Activated naive CD8-positive, alpha-beta T cell (primary cell): ENCODE measurements around the gene KIAA0040.

Source experiments
- H3K27ac Mint-ChIP-seq: one replicate; pipeline ENCODE4 v1.8.0; 2021; ENCODE audit warnings: mixed read lengths
- H3K27me3 Mint-ChIP-seq: one replicate; pipeline ENCODE4 v1.8.0; 2021; ENCODE audit warnings: mixed read lengths
- H3K36me3 Mint-ChIP-seq: one replicate; pipeline ENCODE4 v1.8.0; 2021; ENCODE audit warnings: mixed read lengths
- H3K4me1 Mint-ChIP-seq: one replicate; pipeline ENCODE4 v1.8.0; 2021; ENCODE audit warnings: low read depth, mixed read lengths
- H3K4me3 Mint-ChIP-seq: one replicate; pipeline ENCODE4 v1.8.0; 2021; ENCODE audit warnings: mild to moderate bottlenecking, mixed read lengths
- H3K9me3 Mint-ChIP-seq: one replicate; pipeline ENCODE4 v1.8.0; 2021; ENCODE audit warnings: low read depth, mixed read lengths

The KIAA0040 gene

GRCh38 chr1:175192630-175193526, at the start of gene KIAA0040:
TSS of gene KIAA0040 (minus strand) at chr1:175192776. CDS start at chr1:175161013, 31,763 bp downstream.
- no peaks in the 10 kb centered on the region for H3K36me3 Mint-ChIP-seq
- H3K4me3 Mint-ChIP-seq = peak within 1 kb of the TSS; percentile 98
- H3K27ac Mint-ChIP-seq = peak within 1 kb of the TSS; percentile 89
- H3K27me3 Mint-ChIP-seq = no peaks in the 10 kb centered on the region
- no peaks in the 10 kb centered on the region for H3K9me3 Mint-ChIP-seq
- peaks cover 54% of the 10 kb centered on the region for H3K4me1 Mint-ChIP-seq

GRCh38 chr1:175237389-175237788, 44.8 kb upstream of the KIAA0040 start:
- H3K27ac Mint-ChIP-seq = no peak overlapping the region
- peaks cover 36% of the 10 kb centered on the region for H3K4me1 Mint-ChIP-seq
- no peak overlapping the region for H3K4me3 Mint-ChIP-seq
- peaks cover 5% of the 10 kb centered on the region for H3K9me3 Mint-ChIP-seq
- H3K36me3 Mint-ChIP-seq = peaks cover 3% of the 10 kb centered on the region
- H3K27me3 Mint-ChIP-seq = no peaks in the 10 kb centered on the region

GRCh38 chr1:175234639-175235038, 42.1 kb upstream of the KIAA0040 start:
- H3K27me3 Mint-ChIP-seq = no peaks in the 10 kb centered on the region
- H3K9me3 Mint-ChIP-seq = peaks cover 5% of the 10 kb centered on the region

GRCh38 chr1:175232335-175232734, 39.8 kb upstream of the KIAA0040 start:
- no peaks in the 10 kb centered on the region for H3K36me3 Mint-ChIP-seq
- H3K27me3 Mint-ChIP-seq = no peaks in the 10 kb centered on the region
- H3K27ac Mint-ChIP-seq = no peak overlapping the region
- peaks cover 5% of the 10 kb centered on the region for H3K9me3 Mint-ChIP-seq
- peaks cover 33% of the 10 kb centered on the region for H3K4me1 Mint-ChIP-seq
- no peak overlapping the region for H3K4me3 Mint-ChIP-seq

More at GRCh38 chr1:175234639-175235038, 42.1 kb upstream of the KIAA0040 start:
- H3K36me3 Mint-ChIP-seq = peaks cover 3% of the 10 kb centered on the region
- peaks cover 36% of the 10 kb centered on the region for H3K4me1 Mint-ChIP-seq
- no peak overlapping the region for H3K27ac Mint-ChIP-seq
- no peak overlapping the region for H3K4me3 Mint-ChIP-seq

- Mint-ChIP-seq H3K4me3 (no peak overlapping the region), H3K27me3 (no peaks in the 10 kb centered on the region), H3K4me1 (no peaks in the 10 kb centered on the region), H3K9me3 (no peaks in the 10 kb centered on the region), H3K27ac (no peak overlapping the region), H3K36me3 (no peaks in the 10 kb centered on the region)
These were observed 33.2 kb upstream of the KIAA0040 start for GRCh38 chr1:175225805-175226129.

GRCh38 chr1:175222296-175222938, 29.8 kb upstream of the KIAA0040 start:
- H3K4me1 Mint-ChIP-seq = peaks cover 11% of the 10 kb centered on the region
- no peaks in the 10 kb centered on the region for H3K36me3 Mint-ChIP-seq
- no peak overlapping the region for H3K27ac Mint-ChIP-seq

GRCh38 chr1:175221557-175222175, 29.1 kb upstream of the KIAA0040 start:
- Mint-ChIP-seq H3K27me3 (no peaks in the 10 kb centered on the region), H3K9me3 (no peaks in the 10 kb centered on the region), H3K27ac (no peak overlapping the region), H3K4me3 (no peak overlapping the region), H3K36me3 (no peaks in the 10 kb centered on the region), H3K4me1 (peaks cover 11% of the 10 kb centered on the region)

More at GRCh38 chr1:175222296-175222938, 29.8 kb upstream of the KIAA0040 start:
- H3K9me3 Mint-ChIP-seq = no peaks in the 10 kb centered on the region
- no peaks in the 10 kb centered on the region for H3K27me3 Mint-ChIP-seq
- no peak overlapping the region for H3K4me3 Mint-ChIP-seq

- no peak overlapping the region for H3K4me3 Mint-ChIP-seq
- no peaks in the 10 kb centered on the region for H3K36me3 Mint-ChIP-seq
- H3K4me1 Mint-ChIP-seq = peaks cover 11% of the 10 kb centered on the region
- H3K9me3 Mint-ChIP-seq = no peaks in the 10 kb centered on the region
- H3K27ac Mint-ChIP-seq = no peak overlapping the region
- H3K27me3 Mint-ChIP-seq = no peaks in the 10 kb centered on the region
These were observed 28.4 kb upstream of the KIAA0040 start for GRCh38 chr1:175220853-175221556.

GRCh38 chr1:175219774-175220173, 27.2 kb upstream of the KIAA0040 start:
- no peaks in the 10 kb centered on the region for H3K27me3 Mint-ChIP-seq
- no peak overlapping the region for H3K27ac Mint-ChIP-seq
- no peaks in the 10 kb centered on the region for H3K9me3 Mint-ChIP-seq
- H3K4me3 Mint-ChIP-seq = no peak overlapping the region
- peaks cover 15% of the 10 kb centered on the region for H3K4me1 Mint-ChIP-seq
- H3K36me3 Mint-ChIP-seq = no peaks in the 10 kb centered on the region

GRCh38 chr1:175218786-175219434, 26.3 kb upstream of the KIAA0040 start:
- no peaks in the 10 kb centered on the region for H3K27me3 Mint-ChIP-seq
- H3K27ac Mint-ChIP-seq = no peak overlapping the region
- H3K4me1 Mint-ChIP-seq = peaks cover 15% of the 10 kb centered on the region
- H3K4me3 Mint-ChIP-seq = no peak overlapping the region
- H3K9me3 Mint-ChIP-seq = no peaks in the 10 kb centered on the region
- H3K36me3 Mint-ChIP-seq = no peaks in the 10 kb centered on the region

GRCh38 chr1:175217721-175218531, 25.4 kb upstream of the KIAA0040 start:
- H3K4me3 Mint-ChIP-seq = no peak overlapping the region
- H3K9me3 Mint-ChIP-seq = no peaks in the 10 kb centered on the region
- H3K36me3 Mint-ChIP-seq = no peaks in the 10 kb centered on the region
- no peaks in the 10 kb centered on the region for H3K27me3 Mint-ChIP-seq
- no peak overlapping the region for H3K27ac Mint-ChIP-seq
- H3K4me1 Mint-ChIP-seq = peaks cover 23% of the 10 kb centered on the region

- Mint-ChIP-seq H3K27me3 (no peaks in the 10 kb centered on the region), H3K36me3 (no peaks in the 10 kb centered on the region), H3K27ac (no peak overlapping the region), H3K4me1 (peaks cover 36% of the 10 kb centered on the region), H3K9me3 (no peaks in the 10 kb centered on the region), H3K4me3 (no peak overlapping the region)
These were observed 23.9 kb upstream of the KIAA0040 start for GRCh38 chr1:175216444-175216843.

GRCh38 chr1:175211656-175212055, 19.1 kb upstream of the KIAA0040 start:
- no peaks in the 10 kb centered on the region for H3K9me3 Mint-ChIP-seq
- H3K4me3 Mint-ChIP-seq = no peak overlapping the region
- no peaks in the 10 kb centered on the region for H3K36me3 Mint-ChIP-seq
- peak overlapping the region; percentile 68 for H3K27ac Mint-ChIP-seq
- H3K27me3 Mint-ChIP-seq = no peaks in the 10 kb centered on the region
- H3K4me1 Mint-ChIP-seq = peaks cover 67% of the 10 kb centered on the region

GRCh38 chr1:175210744-175211143, 18.2 kb upstream of the KIAA0040 start:
- Mint-ChIP-seq H3K27ac (peak overlapping the region; percentile 28), H3K4me1 (peaks cover 71% of the 10 kb centered on the region), H3K27me3 (no peaks in the 10 kb centered on the region), H3K9me3 (no peaks in the 10 kb centered on the region), H3K36me3 (no peaks in the 10 kb centered on the region), H3K4me3 (no peak overlapping the region)
